Stomach (tissue), 4 donors: Measurements from ENCODE around the gene MSANTD2.

Source experiments
- POLR2A ChIP-seq, 4 donors: fragments of 450-650 bp; IDR thresholded peaks; one replicate each; pipeline ENCODE4 v1.6.1; 2016; ENCODE audit warnings: antibody characterized with exemption in 4 of 4, control low read depth in 2 of 4, mild to moderate bottlenecking in 1 of 4, moderate library complexity in 1 of 4
- TF ChIP-seq, protein P1 (sequence below), 7 experiments: fragments of 450-650 bp in 4 of 7; fragments of 200-600 bp in 3 of 7; sonication (generic) in 3 of 7; IDR thresholded peaks; one replicate each; pipeline ENCODE4 v1.5.1; 2016 to 2019; ENCODE audit warnings: antibody characterized with exemption in 7 of 7, control low read depth in 2 of 7, mild to moderate bottlenecking in 1 of 7

DNA sequence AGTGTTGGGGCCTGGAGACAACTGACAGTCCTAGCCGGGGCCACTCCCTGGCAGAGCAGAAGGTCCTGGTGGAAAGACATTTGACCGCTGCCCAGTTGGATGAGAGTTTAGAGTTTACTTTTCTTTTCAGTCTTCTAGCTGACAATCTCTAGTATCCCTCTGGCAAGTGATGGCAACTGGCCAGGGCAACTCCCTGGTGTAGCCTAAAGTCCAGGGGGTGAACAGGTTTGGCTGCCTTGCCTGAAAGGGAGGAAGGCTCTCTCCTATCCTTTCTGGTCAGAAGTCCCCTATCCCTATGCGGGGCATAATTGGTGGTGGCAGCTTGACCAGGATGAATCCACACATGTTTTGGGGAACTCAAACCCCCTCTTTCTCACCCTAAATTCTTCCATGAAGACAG lies 16.8 kb upstream of the MSANTD2 start:
- TF ChIP-seq, protein P1, sequence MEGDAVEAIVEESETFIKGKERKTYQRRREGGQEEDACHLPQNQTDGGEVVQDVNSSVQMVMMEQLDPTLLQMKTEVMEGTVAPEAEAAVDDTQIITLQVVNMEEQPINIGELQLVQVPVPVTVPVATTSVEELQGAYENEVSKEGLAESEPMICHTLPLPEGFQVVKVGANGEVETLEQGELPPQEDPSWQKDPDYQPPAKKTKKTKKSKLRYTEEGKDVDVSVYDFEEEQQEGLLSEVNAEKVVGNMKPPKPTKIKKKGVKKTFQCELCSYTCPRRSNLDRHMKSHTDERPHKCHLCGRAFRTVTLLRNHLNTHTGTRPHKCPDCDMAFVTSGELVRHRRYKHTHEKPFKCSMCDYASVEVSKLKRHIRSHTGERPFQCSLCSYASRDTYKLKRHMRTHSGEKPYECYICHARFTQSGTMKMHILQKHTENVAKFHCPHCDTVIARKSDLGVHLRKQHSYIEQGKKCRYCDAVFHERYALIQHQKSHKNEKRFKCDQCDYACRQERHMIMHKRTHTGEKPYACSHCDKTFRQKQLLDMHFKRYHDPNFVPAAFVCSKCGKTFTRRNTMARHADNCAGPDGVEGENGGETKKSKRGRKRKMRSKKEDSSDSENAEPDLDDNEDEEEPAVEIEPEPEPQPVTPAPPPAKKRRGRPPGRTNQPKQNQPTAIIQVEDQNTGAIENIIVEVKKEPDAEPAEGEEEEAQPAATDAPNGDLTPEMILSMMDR (IDR thresholded peaks at IDR 0.05) = no peak
- TF ChIP-seq POLR2A (IDR thresholded peaks at IDR 0.05) = no peak
